ENCODE results near the gene PGM1. TPM values are rescaled to one million over a fixed set of nuclear protein-coding genes. Genes with fewer than 3 reads are reported as not detected.

The PGM1 gene
- 59.0 and 83.6 TPM in 2 replicates for total RNA-seq

GRCh38 chr1:63593303-63593885, at the start of gene PGM1:
PGM1 (plus strand) TSS chr1:63593411; CDS start chr1:63593489, 78 bp downstream.

Other genes with a start within 250 kb of the PGM1 start
- 9.0 and 31.5 TPM in 2 replicates for gene ALG6, start 225.8 kb upstream of the PGM1 start, total RNA-seq
- gene ITGB3BP, start 70.2 kb upstream of the PGM1 start, total RNA-seq, result 12.7 and 16.1 TPM in 2 replicates
- gene EFCAB7, start 69.9 kb upstream of the PGM1 start, total RNA-seq, result 4.0 and 6.4 TPM in 2 replicates
- gene ROR1, start 180.6 kb downstream of the PGM1 start, total RNA-seq, result 0.17 and 0.33 TPM in 2 replicates